ENCODE measurements around the gene RBM6. TPM values are rescaled to one million over a fixed set of nuclear protein-coding genes. Genes with fewer than 3 reads are reported as not detected.
"Not testable (repeated sequence)": the region's sequence is repeated elsewhere in the genome, so short reads cannot be mapped to it uniquely, and the experiment has no call there.

The RBM6 gene
- total RNA-seq, 1 experiment from 2014 or later: 74.1 TPM

- intact Hi-C loops (cut with micrococcal nuclease; ENCODE audit: unreplicated experiment): no loop called here
- Mint-ChIP-seq H3K27me3 (ENCODE audit: insufficient read depth, unreplicated experiment) (no peaks in the 10 kb centered on the region), H3K27ac (ENCODE audit: unreplicated experiment) (no peak overlapping the region), H3K36me3 (ENCODE audit: insufficient read depth, unreplicated experiment) (peaks cover 42% of the 10 kb centered on the region), H3K4me3 (ENCODE audit: unreplicated experiment) (no peak overlapping the region), H3K9me3 (ENCODE audit: unreplicated experiment) (no peaks in the 10 kb centered on the region), H3K4me1 (ENCODE audit: low read depth, unreplicated experiment) (no peaks in the 10 kb centered on the region)
- no peaks in the 10 kb centered on the region for H3K4me1 ChIP-seq
- no peak for TF ChIP-seq CTCF (IDR thresholded peaks at IDR 0.05; ENCODE audit: insufficient read depth in 1 of 2, low read depth in 1 of 2, low read length in 1 of 2, severe bottlenecking in 1 of 2, unreplicated experiment in 1 of 2)
- POLR2A ChIA-PET: no interaction called here
- BruUV-seq (replicated peaks): no TSS peak
- CTCF ChIA-PET: no interaction called here
- no peak overlapping the region for H3K4me3 ChIP-seq (ENCODE audit: low read depth, low read length)
- H3K9me3 ChIP-seq: no peaks in the 10 kb centered on the region
- no peaks in the 10 kb centered on the region for H3K36me3 ChIP-seq (ENCODE audit: control insufficient read depth, insufficient read depth, low read length)
- no peak for DNase-seq
- H3K27me3 ChIP-seq (replicated peaks; ENCODE audit: control insufficient read depth, insufficient read depth, low read length): no peaks in the 10 kb centered on the region
Measured at GRCh38 chr3:50015918-50016317, 76.0 kb downstream of the RBM6 start.

GRCh38 chr3:50028346-50028745 lies 88.4 kb downstream of the RBM6 start:
- no TSS peak for BruUV-seq (replicated peaks)
- H3K4me1 Mint-ChIP-seq (ENCODE audit: low read depth, unreplicated experiment): no peaks in the 10 kb centered on the region
- no peaks in the 10 kb centered on the region for H3K27me3 Mint-ChIP-seq (ENCODE audit: insufficient read depth, unreplicated experiment)
- POLR2A ChIA-PET: interaction anchor here (0.6 kb wide), 1 partner anchor 209 kb away, joined by 5 read pairs; no protein-coding TSS in a partner anchor
- CTCF ChIA-PET: no interaction called here
- H3K27ac Mint-ChIP-seq (ENCODE audit: unreplicated experiment): no peak overlapping the region
- no peak for DNase-seq
- TF ChIP-seq CTCF (IDR thresholded peaks at IDR 0.05; ENCODE audit: insufficient read depth in 1 of 2, low read depth in 1 of 2, low read length in 1 of 2, severe bottlenecking in 1 of 2, unreplicated experiment in 1 of 2): no peak
- Histone ChIP-seq H3K9me3 (no peaks in the 10 kb centered on the region), H3K4me1 (no peaks in the 10 kb centered on the region), H3K36me3 (ENCODE audit: control insufficient read depth, insufficient read depth, low read length) (no peaks in the 10 kb centered on the region), H3K4me3 (ENCODE audit: low read depth, low read length) (no peak overlapping the region), H3K27me3 (replicated peaks; ENCODE audit: control insufficient read depth, insufficient read depth, low read length) (no peaks in the 10 kb centered on the region)
- H3K36me3 Mint-ChIP-seq (ENCODE audit: insufficient read depth, unreplicated experiment): peaks cover 20% of the 10 kb centered on the region
- no peaks in the 10 kb centered on the region for H3K9me3 Mint-ChIP-seq (ENCODE audit: unreplicated experiment)
- no peak overlapping the region for H3K4me3 Mint-ChIP-seq (ENCODE audit: unreplicated experiment)
- intact Hi-C loops (cut with micrococcal nuclease; ENCODE audit: unreplicated experiment): no loop called here

- H3K36me3 Mint-ChIP-seq (ENCODE audit: insufficient read depth, unreplicated experiment): peaks cover 25% of the 10 kb centered on the region
- H3K9me3 Mint-ChIP-seq (ENCODE audit: unreplicated experiment); H3K4me1 ChIP-seq; H3K4me1 Mint-ChIP-seq (ENCODE audit: low read depth, unreplicated experiment); H3K9me3 ChIP-seq; H3K27ac Mint-ChIP-seq (ENCODE audit: unreplicated experiment); H3K27me3 ChIP-seq (replicated peaks; ENCODE audit: control insufficient read depth, insufficient read depth, low read length); POLR2A ChIA-PET; H3K36me3 ChIP-seq (ENCODE audit: control insufficient read depth, insufficient read depth, low read length); CTCF ChIA-PET; H3K4me3 Mint-ChIP-seq (ENCODE audit: unreplicated experiment); H3K27me3 Mint-ChIP-seq (ENCODE audit: insufficient read depth, unreplicated experiment); H3K4me3 ChIP-seq (ENCODE audit: low read depth, low read length); intact Hi-C loops (cut with micrococcal nuclease; ENCODE audit: unreplicated experiment); DNase-seq: not testable (repeated sequence)
- TSS peak; percentile 22 for BruUV-seq (replicated peaks)
Measured at GRCh38 chr3:50031201-50031600, 91.3 kb downstream of the RBM6 start.

GRCh38 chr3:50044976-50045375 lies 105.0 kb downstream of the RBM6 start:
- Histone ChIP-seq H3K36me3 (ENCODE audit: control insufficient read depth, insufficient read depth, low read length) (no peaks in the 10 kb centered on the region), H3K27me3 (replicated peaks; ENCODE audit: control insufficient read depth, insufficient read depth, low read length) (no peaks in the 10 kb centered on the region), H3K9me3 (no peaks in the 10 kb centered on the region), H3K4me3 (ENCODE audit: low read depth, low read length) (no peak overlapping the region), H3K4me1 (no peaks in the 10 kb centered on the region)
- Mint-ChIP-seq H3K4me1 (ENCODE audit: low read depth, unreplicated experiment) (no peaks in the 10 kb centered on the region), H3K27ac (ENCODE audit: unreplicated experiment) (no peak overlapping the region), H3K36me3 (ENCODE audit: insufficient read depth, unreplicated experiment) (peaks cover 34% of the 10 kb centered on the region), H3K9me3 (ENCODE audit: unreplicated experiment) (no peaks in the 10 kb centered on the region), H3K4me3 (ENCODE audit: unreplicated experiment) (no peak overlapping the region), H3K27me3 (ENCODE audit: insufficient read depth, unreplicated experiment) (no peaks in the 10 kb centered on the region)
- DNase-seq: no peak
- POLR2A ChIA-PET: no interaction called here
- BruUV-seq (replicated peaks): no TSS peak
- no peak for TF ChIP-seq CTCF (IDR thresholded peaks at IDR 0.05; ENCODE audit: insufficient read depth in 1 of 2, low read depth in 1 of 2, low read length in 1 of 2, severe bottlenecking in 1 of 2, unreplicated experiment in 1 of 2)
- CTCF ChIA-PET: no interaction called here
- intact Hi-C loops (cut with micrococcal nuclease; ENCODE audit: unreplicated experiment): no loop called here

Data from Caco-2 (cell line).